SW480 (cell line): Measurements from ENCODE around the gene POP4.
"Not testable (repeated sequence)": the region's sequence is repeated elsewhere in the genome, so short reads cannot be mapped to it uniquely, and the experiment has no call there.

Source experiments
- DNase-seq: peaks from one replicate; pipeline ENCODE4 v3.0.0-alpha.2; 2016; ENCODE audit warnings: low spot score

POP4 gene

GRCh38 chr19:29612121-29612520 is 6.0 kb downstream of the POP4 start:
- no peak for DNase-seq

- DNase-seq = no peak
These were observed 6.9 kb downstream of the POP4 start for GRCh38 chr19:29612801-29613595.

- no peak for DNase-seq
These were observed 8.0 kb downstream of the POP4 start for GRCh38 chr19:29614046-29614445.

- no peak for DNase-seq
These were observed 8.7 kb downstream of the POP4 start for GRCh38 chr19:29614780-29615179.

- no peak for DNase-seq
These were observed 9.9 kb downstream of the POP4 start for GRCh38 chr19:29615891-29616425.

- no peak for DNase-seq
These were observed 10.5 kb downstream of the POP4 start for GRCh38 chr19:29616541-29616940.

GRCh38 chr19:29617366-29618266 is 11.5 kb downstream of the POP4 start:
- no peak for DNase-seq

GRCh38 chr19:29618434-29618833 is 12.4 kb downstream of the POP4 start:
- DNase-seq = no peak

- DNase-seq = no peak
These were observed 12.8 kb downstream of the POP4 start for GRCh38 chr19:29618871-29619270.

GRCh38 chr19:29620931-29621351 is 14.9 kb downstream of the POP4 start:
- no peak for DNase-seq

GRCh38 chr19:29622166-29623070 is 16.3 kb downstream of the POP4 start:
- peak; percentile 12 for DNase-seq

- no peak for DNase-seq
These were observed 17.8 kb downstream of the POP4 start for GRCh38 chr19:29623726-29624488.

- no peak for DNase-seq
These were observed 18.6 kb downstream of the POP4 start for GRCh38 chr19:29624489-29625185.

- no peak for DNase-seq
These were observed 19.1 kb downstream of the POP4 start for GRCh38 chr19:29625186-29625651.

- DNase-seq = no peak
These were observed 20.3 kb downstream of the POP4 start for GRCh38 chr19:29626386-29626785.

- DNase-seq = not testable (repeated sequence)
These were observed 20.7 kb downstream of the POP4 start for GRCh38 chr19:29626832-29627231.

GRCh38 chr19:29628661-29629385 is 22.7 kb downstream of the POP4 start:
- no peak for DNase-seq

GRCh38 chr19:29629836-29630534 is 23.9 kb downstream of the POP4 start:
- DNase-seq = no peak

GRCh38 chr19:29630655-29631054 is 24.6 kb downstream of the POP4 start:
- no peak for DNase-seq
